ENCODE results near the gene FRMD4B. TPM values are rescaled to one million over a fixed set of nuclear protein-coding genes. Genes with fewer than 3 reads are reported as not detected.

The FRMD4B gene
- total and polyA plus RNA-seq, 4 donors, result 16.6 to 96.4 (median 39.0) TPM

- ATAC-seq (ENCODE audit: insufficient read depth, low FRiP score) (no peak), DNase-seq (peak in 1 of 3 donors; percentile 46)
- H3K9me3 ChIP-seq (ENCODE audit: control insufficient read depth in 4 of 4, insufficient read depth in 3 of 4, low read length in 3 of 4), result no peaks in the 10 kb centered on the region
- no peak overlapping the region for H3K4me3 ChIP-seq
- no peaks in the 10 kb centered on the region for H3K27me3 ChIP-seq (ENCODE audit: control insufficient read depth in 3 of 3, insufficient read depth in 3 of 3, low read length in 2 of 3)
- H3K9ac ChIP-seq (ENCODE audit: insufficient read depth in 1 of 2, low read length in 2 of 2), result no peak overlapping the region
- H3K4me1 ChIP-seq (ENCODE audit: control insufficient read depth in 5 of 5, insufficient read depth in 5 of 5, low read length in 5 of 5), result no peaks in the 10 kb centered on the region
- TF ChIP-seq CTCF (IDR thresholded peaks at IDR 0.05; ENCODE audit: control extremely low read depth, extremely low read depth), result no peak
- H3K27ac ChIP-seq (ENCODE audit: low read depth in 1 of 2, low read length in 1 of 2), result no peak overlapping the region
- H3K36me3 ChIP-seq (ENCODE audit: control insufficient read depth in 4 of 4, insufficient read depth in 4 of 4, low read length in 4 of 4), result peaks cover 1 to 30% (median 9%) of the 10 kb centered on the region in 4 donors
- 72 to 84% methylated on average over 1 of the region's 1 CpG for WGBS, 2 donors
Observed at GRCh38 chr3:69226071-69226470, 159.8 kb downstream of the FRMD4B start.

DNA sequence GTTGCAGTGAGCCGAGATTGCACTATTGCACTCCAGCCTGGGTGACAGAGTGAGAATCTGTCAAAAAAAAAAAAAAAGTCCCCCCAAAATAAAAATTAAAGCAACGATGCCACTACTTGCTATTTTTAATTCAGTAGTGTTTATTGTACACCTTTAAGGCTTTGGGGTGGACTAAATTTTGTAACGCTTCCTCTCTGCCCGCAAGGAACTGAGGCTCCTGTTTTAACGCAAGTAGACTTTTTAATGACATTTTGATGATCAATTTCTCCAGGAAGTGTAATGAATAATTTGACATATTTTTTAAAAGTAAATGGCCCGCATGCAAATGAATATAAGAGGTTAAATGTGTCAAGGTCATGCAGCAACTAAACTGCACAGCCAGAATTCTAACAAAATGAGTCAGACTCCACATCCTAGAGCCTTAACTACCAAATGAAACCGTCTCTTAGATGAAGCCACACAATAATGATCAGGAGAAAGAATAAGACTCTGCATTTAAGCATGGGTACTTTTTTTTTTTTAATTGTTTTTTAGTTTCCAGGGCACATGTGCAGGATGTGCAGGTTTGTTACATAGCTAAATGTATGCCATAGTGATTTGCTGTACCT lies 166.7 kb downstream of the FRMD4B start:
- peaks cover under 1 to 36% (median 11%) of the 10 kb centered on the region in 4 donors for H3K36me3 ChIP-seq (ENCODE audit: control insufficient read depth in 4 of 4, insufficient read depth in 4 of 4, low read length in 4 of 4)
- no peaks in the 10 kb centered on the region for H3K9me3 ChIP-seq (ENCODE audit: control insufficient read depth in 4 of 4, insufficient read depth in 3 of 4, low read length in 3 of 4)
- DNase-seq (no peak), ATAC-seq (ENCODE audit: insufficient read depth, low FRiP score) (no peak)
- 93 to 96% methylated on average over 7 of the region's 7 CpGs for WGBS, 2 donors
- H3K4me1 ChIP-seq (ENCODE audit: control insufficient read depth in 5 of 5, insufficient read depth in 5 of 5, low read length in 5 of 5), result no peaks in the 10 kb centered on the region
- no peak overlapping the region for H3K9ac ChIP-seq (ENCODE audit: insufficient read depth in 1 of 2, low read length in 2 of 2)
- H3K4me3 ChIP-seq, result no peak overlapping the region
- H3K27ac ChIP-seq (ENCODE audit: low read depth in 1 of 2, low read length in 1 of 2), result no peak overlapping the region
- TF ChIP-seq CTCF (IDR thresholded peaks at IDR 0.05; ENCODE audit: control extremely low read depth, extremely low read depth), result no peak
- no peaks in the 10 kb centered on the region for H3K27me3 ChIP-seq (ENCODE audit: control insufficient read depth in 3 of 3, insufficient read depth in 3 of 3, low read length in 2 of 3)

DNA sequence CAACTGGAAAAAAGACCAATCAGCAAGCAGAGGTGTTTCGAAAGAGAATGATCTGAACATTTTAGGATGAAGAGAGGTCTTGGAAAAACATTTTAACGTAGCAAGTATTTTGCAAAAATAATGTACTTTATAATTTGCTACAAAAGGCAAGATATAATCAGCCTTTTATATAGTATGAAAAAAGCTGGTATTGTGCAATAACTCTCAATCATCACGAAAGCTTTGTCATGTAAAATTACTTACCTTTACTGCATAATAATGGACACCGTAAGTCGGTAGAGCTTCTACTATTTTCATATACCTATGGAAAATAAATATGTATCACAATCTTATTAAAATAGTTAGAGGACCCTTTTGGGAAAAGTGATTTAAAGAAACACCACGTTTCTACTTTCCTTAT lies 167.8 kb downstream of the FRMD4B start:
- Histone ChIP-seq H3K9me3 (ENCODE audit: control insufficient read depth in 4 of 4, insufficient read depth in 3 of 4, low read length in 3 of 4) (no peaks in the 10 kb centered on the region), H3K36me3 (ENCODE audit: control insufficient read depth in 4 of 4, insufficient read depth in 4 of 4, low read length in 4 of 4) (peaks cover 0 to 30% (median 11%) of the 10 kb centered on the region in 4 donors), H3K9ac (ENCODE audit: insufficient read depth in 1 of 2, low read length in 2 of 2) (no peak overlapping the region), H3K4me3 (no peak overlapping the region), H3K4me1 (ENCODE audit: control insufficient read depth in 5 of 5, insufficient read depth in 5 of 5, low read length in 5 of 5) (no peaks in the 10 kb centered on the region), H3K27ac (ENCODE audit: low read depth in 1 of 2, low read length in 1 of 2) (no peak overlapping the region), H3K27me3 (ENCODE audit: control insufficient read depth in 3 of 3, insufficient read depth in 3 of 3, low read length in 2 of 3) (no peaks in the 10 kb centered on the region)
- 96 to 97% methylated on average over 6 of the region's 6 CpGs for WGBS, 2 donors
- DNase-seq, result no peak
- no peak for ATAC-seq (ENCODE audit: insufficient read depth, low FRiP score)
- TF ChIP-seq CTCF (IDR thresholded peaks at IDR 0.05; ENCODE audit: control extremely low read depth, extremely low read depth), result no peak

DNA sequence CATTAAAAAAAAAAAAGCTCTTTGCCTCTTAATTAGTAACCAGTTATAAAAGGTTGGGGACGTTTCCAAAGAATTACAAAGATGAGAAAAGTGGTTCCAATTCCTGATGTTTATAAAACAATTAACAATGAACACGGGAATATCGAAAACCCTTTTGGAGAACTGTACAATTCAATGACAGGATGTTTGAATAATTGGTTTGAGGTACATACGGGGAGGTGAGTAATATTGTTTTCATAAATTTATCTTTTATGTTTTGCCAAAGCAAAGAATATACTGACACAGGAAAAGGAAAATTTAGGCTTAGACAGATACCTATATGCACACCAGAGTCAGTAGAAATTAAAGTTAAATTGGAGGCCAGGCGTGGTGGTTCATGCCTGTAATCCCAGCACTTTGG lies 168.9 kb downstream of the FRMD4B start:
- Histone ChIP-seq H3K9ac (ENCODE audit: insufficient read depth in 1 of 2, low read length in 2 of 2) (no peak overlapping the region), H3K4me3 (no peak overlapping the region), H3K4me1 (ENCODE audit: control insufficient read depth in 5 of 5, insufficient read depth in 5 of 5, low read length in 5 of 5) (peaks cover 0 to 7% (median 0%) of the 10 kb centered on the region in 5 donors), H3K27me3 (ENCODE audit: control insufficient read depth in 3 of 3, insufficient read depth in 3 of 3, low read length in 2 of 3) (no peaks in the 10 kb centered on the region), H3K36me3 (ENCODE audit: control insufficient read depth in 4 of 4, insufficient read depth in 4 of 4, low read length in 4 of 4) (peaks cover 0 to 27% (median 11%) of the 10 kb centered on the region in 4 donors), H3K27ac (ENCODE audit: low read depth in 1 of 2, low read length in 1 of 2) (no peak overlapping the region), H3K9me3 (ENCODE audit: control insufficient read depth in 4 of 4, insufficient read depth in 3 of 4, low read length in 3 of 4) (no peaks in the 10 kb centered on the region)
- 60 to 67% methylated on average over 5 of the region's 5 CpGs for WGBS, 2 donors
- ATAC-seq (ENCODE audit: insufficient read depth, low FRiP score) (no peak), DNase-seq (no peak)
- no peak for TF ChIP-seq CTCF (IDR thresholded peaks at IDR 0.05; ENCODE audit: control extremely low read depth, extremely low read depth)
